HG03066 (cell line): ENCODE measurements around the gene KAZN.

Experiments
- ATAC-seq: cut with Tn5 transposase; IDR thresholded peaks from one replicate; pipeline ENCODE4 v1.9.1; 2021; ENCODE audit warnings: low read depth; ENCODE audit not compliant: unreplicated experiment

Gene KAZN

DNA sequence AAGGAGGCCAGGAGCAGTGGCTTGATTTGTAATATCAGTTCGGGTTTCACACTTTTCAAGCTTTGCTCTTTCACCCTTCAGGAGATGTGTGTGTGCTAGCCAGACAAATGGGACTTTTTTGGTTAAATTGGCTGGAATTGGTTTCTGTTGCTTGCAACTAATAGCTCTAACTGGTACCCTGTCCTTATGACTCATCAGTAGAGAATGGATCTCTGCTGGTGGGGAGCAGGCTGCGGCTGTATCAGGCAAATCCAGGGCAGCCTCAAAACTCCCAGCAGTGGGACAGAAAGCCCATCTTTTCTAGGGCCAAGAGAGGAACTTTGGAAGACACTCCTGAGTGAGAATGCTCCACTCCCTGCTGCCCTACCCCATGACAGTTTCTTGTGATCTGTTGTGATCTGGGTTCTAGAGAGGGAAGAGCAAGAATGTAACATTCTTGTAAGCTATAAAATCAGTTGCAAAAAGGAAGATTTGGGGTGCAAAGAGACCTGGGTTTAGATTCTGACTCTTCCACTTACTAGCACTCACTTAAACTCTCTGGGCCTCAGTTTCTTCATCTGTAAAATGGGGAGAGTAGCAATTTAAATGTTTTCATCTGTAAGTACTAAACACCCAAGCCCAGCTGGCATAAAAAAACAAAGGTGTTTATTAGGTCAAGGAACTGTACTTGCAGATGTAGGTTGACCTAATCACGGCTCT is 298.0 kb downstream of the KAZN start:
- no peak for ATAC-seq

DNA sequence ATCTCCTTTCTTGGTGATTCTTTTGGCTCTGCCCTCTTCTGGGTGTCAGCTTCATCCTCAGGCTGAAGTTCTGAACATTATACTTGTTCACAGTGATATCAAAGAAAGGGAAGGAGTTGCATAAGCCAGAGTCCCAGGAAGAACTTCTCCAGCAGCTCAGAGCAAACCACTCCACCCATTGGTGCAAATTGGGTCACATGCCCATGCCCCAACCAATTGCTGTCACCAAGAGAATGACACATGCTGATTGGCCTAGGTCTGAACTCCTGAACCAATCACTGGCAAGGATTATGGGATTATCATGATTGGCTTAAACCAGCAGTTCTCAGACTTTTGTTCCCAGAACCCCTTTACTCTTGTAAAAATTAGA is 298.6 kb downstream of the KAZN start:
- ATAC-seq = no peak

DNA sequence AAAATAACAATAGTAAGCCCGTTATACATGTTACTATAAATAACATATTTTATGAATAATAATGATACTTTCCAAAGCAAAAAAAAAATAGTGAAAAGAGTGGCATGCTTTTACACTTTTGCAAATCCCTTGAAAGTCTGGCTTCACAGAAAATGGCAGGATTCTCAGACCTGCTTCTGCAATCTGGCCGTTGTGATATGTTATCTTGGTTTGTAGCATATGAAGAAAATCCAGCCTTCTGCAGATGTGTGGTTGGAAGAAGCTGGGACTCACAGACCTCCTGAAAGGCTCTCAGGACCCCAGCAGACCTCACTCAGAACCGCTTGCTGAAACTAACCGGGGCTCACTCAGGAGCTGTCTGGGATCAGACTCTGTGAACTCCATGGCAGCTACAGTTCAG is 299.1 kb downstream of the KAZN start:
- no peak for ATAC-seq

DNA sequence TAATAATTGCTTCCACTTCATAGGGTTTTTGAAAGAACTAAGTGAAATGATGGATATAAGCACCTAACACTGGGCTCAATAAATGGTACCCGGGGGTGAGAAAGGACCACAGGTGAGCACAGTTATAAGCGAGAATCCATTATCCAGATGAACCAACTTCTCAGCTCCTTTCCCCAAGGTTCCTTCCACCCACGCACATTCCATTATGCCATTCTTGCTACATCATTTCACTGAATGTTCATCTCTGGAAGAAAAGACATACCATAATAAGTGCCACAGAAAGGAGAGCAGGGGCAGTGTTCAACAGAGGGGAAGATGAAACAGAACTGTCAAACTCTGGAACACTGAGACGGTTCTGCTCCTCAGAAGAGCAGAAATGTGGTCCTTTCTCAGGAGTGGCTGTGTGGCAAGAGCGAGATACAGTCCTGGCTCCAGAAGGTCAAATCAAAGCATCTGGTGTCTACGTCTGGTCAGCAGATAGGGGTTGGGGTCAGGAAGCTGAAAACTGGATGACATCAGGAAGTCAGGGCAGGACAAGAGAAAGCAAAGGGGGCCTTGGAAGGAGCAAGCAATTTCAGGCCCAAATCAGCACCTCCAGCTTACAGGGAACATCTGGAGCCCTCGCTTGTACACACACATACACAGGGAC is 299.6 kb downstream of the KAZN start:
- no peak for ATAC-seq

DNA sequence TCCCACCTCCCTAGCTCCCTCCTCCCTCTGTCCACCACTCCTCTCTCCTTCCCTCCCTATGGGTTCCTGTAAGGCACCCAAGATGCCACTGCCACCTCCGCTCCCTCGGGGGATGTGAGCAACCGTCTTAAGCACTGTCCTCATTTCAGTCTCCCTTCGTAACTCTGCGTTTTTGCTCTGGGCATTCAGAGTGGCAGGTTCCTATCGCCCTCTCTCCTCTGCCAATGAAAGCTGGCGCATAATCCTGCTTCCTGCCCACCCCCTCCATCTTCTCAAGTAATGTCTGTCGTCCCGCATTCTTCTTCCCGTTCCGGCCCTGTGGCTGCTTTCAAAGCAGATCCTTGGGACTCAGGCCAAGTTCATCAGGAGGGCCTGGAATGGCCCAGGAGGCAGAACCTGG is 301.2 kb downstream of the KAZN start:
- ATAC-seq = no peak

DNA sequence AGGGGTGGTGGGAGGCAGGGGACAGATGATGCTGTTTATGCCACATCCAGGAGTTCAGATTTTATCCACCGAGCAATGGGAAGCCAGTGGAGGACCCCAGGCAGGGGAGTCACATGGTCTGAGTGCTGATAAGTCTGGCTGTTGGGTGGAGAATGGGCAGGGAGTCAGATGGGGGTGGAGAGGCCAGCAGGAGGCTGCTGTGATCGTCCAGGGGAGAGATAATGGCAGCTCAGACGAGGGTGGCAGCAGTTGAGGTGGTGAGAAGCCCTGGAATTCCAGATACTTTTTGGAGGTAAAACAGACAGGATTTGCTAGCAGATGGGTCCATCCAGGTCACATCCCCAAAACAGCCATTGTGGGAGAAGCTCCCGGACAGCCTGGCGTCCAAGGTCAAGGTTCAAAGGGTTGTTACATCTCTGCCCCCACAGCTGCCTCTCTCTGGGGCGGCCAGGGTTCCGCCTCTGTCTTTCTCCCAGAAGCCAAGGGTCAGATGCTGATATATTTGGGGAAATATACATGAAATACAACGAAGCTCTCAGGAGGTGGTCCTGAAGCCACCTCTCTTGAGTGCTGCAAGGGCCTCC is 303.0 kb downstream of the KAZN start:
- ATAC-seq = no peak

DNA sequence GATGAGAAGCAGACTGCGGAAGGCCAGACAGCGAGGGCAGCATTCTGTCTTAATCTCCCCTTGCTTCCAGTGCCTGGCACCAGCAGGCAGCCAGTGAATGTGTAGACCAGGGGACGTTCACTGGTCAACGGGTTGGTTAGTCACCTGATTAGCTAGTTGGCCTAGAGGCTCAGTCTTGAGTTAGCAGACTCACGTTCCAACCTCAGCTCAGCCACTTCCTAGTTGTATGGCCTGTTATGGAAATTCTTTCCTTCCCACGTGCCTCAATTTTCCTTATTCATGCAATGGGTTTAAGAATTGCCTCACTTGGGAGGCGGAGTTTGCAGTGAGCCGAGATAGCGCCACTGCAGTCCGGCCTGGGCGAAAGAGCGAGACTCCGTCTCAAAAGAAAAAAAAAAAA is 305.4 kb downstream of the KAZN start:
- ATAC-seq = no peak

DNA sequence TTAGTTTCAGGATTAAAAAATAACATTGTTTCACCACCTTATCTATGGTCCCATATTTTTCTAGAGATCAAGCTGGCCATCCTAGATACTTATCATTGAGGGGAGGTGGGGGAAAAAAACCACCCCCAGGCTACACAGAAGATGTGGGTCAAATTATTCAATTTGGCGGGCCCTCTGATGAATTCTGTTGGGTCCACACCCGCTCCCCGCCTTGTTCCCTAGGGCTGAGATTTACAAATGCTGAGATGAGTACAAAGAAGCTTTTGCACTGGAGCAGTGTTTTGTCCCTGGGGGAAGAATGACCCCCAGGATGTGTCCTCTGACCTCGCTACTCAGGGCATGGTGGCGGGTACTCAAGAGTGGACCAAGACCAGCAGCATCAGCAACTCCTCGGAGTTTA is 308.2 kb downstream of the KAZN start:
- no peak for ATAC-seq

DNA sequence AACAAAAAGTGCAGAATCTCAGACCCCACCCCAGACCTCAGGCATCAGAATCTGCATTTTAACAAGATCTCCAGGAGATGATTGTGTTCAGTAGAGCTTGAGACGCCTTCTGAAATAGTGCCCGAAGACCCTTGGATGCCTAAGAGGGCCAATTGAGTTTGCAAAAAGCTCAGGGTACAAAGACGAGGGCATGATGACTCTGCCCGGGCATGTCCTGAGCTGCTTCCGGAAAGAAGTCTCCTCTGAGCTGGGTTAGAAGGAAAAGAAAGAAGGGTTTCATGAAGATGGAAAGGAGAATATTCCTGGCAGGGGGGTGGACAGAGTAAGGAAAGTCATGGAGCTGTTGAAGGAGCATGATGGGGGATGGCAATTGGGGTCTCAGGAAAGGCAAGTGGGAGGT is 308.9 kb downstream of the KAZN start:
- no peak for ATAC-seq

DNA sequence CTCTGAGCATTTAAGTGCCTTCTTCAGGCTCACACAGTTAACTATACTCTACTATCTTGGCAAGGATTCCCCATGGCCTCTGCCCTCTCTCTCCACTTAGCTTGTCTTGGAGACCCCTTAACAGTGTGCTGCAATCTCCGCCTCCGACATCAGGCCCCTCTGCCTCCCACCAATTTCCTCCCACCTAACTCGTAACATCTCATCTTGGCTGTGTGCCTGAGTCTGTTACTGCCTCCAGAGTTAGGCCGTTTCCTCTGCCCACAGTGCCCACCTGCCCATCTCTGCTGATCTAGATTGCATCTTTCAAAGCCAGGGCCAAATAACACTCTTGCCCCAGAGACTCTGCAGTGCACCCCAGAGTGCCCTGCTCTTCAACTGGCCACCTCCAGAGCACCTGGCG is 310.8 kb downstream of the KAZN start:
- ATAC-seq = no peak

DNA sequence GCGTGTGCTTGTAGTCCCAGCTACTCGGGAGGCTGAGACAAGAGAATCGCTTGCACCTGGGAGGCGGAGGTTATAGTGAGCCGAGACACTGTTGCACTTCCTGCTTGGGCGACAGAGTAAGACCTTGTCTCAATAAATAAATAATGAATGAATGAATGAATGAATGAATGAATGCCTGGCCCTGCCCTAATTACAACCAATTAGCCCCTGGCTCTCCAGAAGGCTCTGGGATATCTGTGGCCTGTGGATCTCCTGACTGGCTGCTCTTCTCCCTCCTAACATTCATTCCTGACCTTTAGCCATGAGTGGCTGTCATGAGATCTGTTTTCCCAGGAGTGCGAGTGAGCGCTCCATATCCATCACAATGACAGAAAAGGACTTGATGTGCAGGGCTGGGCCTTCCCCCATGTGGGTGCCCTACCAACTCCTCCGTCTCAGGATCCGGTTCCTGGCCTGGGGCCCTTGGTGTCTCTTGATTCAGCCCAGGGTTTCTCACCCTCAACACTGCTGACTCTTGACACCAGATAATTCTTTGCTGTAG is 311.5 kb downstream of the KAZN start:
- ATAC-seq = no peak

DNA sequence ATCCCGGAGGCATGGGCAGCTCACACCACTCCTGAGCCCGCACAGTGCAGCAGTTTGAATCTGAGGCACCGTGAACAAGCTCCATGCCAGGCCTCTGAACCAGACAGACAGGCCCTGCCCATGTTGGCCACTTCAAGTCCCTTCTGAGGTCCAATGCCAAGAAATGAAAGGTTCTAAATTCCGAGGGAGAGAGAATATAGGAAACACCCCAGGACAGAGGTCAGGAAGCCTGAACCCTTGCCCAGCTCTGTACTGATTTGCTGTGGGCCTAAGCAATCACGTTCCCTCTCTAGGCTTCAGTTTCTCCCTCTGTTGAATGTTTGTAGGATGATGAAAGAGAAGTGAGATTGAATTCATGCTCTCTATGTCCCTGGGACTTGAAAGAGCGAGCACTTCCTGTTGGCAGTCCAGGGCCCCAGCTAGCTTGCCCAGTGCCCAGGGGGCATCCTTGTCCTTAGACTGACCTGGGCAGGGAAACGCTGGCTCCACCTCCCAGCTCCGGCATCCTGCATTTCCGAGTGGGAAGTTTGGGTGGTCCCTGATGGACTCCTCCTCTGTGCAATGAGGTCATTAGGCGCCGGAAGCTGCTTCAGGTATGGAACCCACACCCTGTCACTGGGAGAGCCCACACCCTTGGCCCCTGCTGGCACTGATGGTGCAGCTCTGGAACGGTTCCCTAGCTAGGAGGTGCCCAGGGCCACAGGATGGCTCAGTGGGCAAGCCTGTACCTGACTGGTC is 312.7 kb downstream of the KAZN start:
- no peak for ATAC-seq

DNA sequence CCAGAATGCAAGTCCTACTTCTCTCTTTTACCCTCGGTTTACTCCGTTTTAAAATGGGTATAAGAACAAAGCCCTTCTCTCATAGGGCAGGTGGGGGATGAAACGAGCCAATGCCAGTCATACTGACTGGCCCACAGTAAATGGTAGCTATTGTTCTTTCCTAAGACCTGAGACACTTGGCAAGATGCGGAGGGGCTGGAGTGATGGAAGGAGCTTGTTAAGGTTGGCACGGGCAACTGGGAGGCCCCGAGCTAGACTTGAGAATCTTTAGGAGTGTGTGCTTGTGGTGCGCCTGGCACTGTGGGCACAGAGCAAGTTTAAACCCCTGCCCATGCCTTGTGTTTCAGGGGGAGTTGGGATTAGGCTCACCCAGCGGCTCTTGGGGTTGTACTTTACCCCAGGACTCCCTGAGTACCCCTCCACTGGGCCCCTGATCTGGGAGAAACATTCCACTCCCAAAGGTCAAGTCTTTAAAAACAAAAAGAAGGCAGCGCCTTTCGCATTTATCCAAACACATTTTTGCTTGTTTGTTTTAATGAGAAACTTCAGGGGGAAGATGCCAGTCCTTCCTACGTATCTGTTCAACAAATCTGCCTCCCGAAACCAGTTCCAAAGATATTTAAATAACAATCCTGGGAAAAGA is 314.5 kb downstream of the KAZN start:
- no peak for ATAC-seq

DNA sequence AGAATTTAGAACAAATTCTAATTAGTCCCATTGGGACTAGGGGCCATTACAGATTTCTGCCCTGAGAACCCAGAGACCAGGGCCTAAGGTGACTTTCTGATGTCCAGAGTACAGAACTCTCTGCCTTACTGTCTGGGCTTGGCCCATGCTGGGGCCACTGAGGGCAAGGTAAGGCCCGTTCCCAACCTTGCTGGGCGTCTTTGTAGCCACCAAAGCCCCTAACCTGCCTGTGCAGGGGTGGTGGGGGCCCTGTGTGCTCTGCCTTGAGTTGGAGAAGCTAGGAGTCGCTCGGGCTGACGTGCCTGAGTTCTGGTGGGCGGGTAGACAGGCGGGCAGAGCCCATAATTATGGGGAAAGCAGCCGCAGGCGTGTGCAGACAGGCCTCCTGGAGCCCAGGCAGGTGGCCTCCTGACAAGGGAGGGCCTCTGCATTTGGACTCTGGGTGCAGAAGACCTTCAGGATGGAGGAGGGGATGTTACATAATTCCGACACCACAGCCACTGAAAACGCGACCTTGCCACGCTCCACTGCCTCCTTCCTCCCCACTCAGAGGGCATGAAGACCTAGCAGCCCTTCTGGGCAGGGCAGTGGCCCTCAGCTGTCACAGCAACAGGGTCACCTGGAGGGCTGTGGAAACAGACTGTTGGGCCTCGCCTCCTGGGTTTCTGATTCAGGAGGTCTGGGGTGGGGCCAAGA is 315.1 kb downstream of the KAZN start:
- no peak for ATAC-seq

DNA sequence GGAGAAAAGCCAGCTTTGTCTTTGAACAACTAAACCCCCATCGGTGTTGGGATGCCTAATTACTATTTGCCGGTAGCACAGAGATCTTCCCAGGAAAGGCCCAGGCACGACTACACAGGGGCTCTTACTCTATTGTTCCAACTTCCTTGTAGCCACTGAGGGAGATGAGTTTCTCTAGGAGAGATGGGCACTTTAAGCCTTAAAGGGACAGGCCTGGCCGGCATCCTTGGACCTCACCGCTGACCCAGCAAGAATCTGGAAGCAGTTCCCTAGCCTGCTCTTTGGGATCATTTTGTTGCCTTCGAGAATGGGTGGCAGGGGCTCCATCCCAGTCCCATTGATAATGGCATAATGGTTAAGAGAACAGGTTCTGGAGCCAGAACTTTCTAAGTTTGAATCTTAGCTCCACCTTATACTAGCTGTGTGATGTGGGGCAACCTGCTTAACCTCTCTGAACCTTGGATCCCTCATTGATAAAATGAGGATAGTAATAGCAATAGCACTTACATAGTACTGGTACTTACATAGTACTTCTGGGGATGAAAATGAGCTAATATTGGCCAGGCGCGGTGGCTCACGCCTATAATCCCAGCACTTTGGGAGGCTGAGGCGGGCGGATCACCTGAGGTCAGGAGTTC is 316.0 kb downstream of the KAZN start:
- no peak for ATAC-seq

DNA sequence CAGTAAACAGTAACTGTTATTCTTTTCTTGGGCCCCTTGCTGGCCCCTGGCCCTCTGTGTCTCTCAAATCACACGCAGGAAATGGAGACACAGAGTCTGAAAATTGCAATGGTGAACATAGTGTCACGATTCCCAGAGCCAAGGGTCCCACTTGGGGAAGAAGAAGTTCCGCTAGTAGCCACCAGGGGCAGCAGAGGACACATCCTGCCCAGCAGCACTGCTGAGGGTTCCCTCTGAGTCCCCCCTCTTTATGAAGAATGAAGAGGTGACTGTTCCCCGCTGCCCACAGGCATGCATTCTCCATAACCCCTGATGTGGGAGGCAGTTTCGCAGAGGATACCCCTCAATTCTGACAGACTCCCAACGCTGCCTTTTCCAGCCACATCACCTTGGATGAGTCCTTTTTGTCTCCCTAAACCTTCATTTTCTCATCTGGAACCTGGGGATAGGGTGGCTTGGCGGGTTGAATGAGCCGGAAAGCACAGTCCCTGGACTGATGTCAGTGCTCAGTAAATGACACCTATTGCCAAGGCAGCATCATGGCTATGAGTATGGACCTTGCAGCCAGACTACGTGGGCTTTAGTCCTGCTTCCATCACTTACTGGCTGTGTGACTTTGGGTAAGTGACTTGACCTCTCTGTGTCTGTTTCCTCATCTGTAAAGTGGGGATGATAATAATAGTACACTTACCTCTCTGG is 317.0 kb downstream of the KAZN start:
- ATAC-seq = no peak

DNA sequence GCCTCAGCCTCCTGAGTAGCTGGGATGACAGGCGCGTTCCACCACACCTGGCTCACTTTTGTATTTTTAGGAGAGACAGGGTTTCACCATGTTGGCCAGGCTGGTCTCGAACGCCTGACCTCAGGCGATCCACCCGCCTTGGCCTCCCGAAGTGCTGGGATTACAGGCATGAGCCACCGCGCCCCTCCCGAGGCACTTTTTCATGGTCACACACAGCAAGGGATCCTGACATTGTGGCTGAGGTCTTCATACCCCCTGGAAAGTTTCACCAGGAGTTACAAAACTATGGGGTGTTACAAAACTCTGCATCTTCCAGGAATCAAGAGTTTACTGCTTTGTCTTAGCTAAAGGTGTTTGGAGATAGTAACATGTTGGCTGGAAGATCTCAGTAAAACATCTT is 320.8 kb downstream of the KAZN start:
- no peak for ATAC-seq

DNA sequence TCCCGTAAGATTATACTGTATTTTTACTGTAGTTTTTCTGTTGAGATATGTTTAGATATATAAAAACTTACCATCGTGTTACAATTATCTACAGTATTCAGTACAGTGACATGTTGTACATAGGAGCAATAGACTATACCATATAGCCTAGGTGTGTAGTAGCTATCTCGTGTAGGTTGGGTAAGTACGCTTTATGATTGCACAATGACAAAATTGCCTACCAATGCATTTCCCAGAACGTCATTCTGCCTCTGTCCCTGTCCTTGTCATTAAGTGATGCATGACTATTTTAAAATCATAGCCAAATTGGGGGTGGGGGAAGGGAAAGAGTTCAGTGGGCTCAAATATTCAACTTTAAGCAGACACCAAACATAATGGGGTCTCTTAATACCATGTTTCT is 321.3 kb downstream of the KAZN start:
- no peak for ATAC-seq

DNA sequence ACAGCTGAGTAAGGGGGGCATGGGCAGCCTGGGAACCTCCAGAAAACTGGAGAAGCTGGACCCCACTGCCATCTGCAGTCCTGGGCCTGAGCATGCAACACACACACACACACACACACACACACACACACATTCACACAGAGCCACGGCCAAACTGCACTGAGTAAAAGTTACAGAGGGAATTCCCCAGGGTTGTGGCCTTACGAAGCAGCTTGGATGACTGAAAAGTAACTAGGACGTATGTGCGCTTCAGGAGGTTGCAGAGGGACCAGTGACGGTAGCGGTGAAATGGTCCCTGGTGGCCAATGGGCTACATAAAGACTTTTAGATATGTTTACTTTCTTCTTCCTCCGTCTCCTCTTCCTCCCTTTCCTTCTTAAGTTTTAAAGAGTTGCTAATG is 322.6 kb downstream of the KAZN start:
- ATAC-seq = no peak
